ENCODE data around the gene NOS1AP. TPM values are rescaled to one million over a fixed set of nuclear protein-coding genes. Genes with fewer than 3 reads are reported as not detected.
A peak's percentile ranks its signal among the peaks of the same experiment; 100 is the strongest.

The NOS1AP gene
- total and polyA plus RNA-seq, 4 donors, result 0.97 to 4.8 (median 3.0) TPM

GRCh38 chr1:162281426-162281825 is 211.9 kb downstream of the NOS1AP start:
- peaks cover 0 to 6% of the 10 kb centered on the region in 2 donors for H3K4me1 ChIP-seq (ENCODE audit: control insufficient read depth in 1 of 2, insufficient read depth in 2 of 2, low read length in 2 of 2)
- intact Hi-C loops (cut with DNase I), result no loop called here
- ATAC-seq (ENCODE audit: low FRiP score) (no peak), DNase-seq (no peak)
- no peak overlapping the region for H3K27ac ChIP-seq (ENCODE audit: low read depth in 1 of 2, low read length in 2 of 2)
- WGBS, 2 donors, result 95 to 99% methylated on average over 3 of the region's 3 CpGs
- no peaks in the 10 kb centered on the region for H3K9me3 ChIP-seq (ENCODE audit: control insufficient read depth, low read length)
- H3K4me3 ChIP-seq (ENCODE audit: low read length in 2 of 2), result no peak overlapping the region
- H3K36me3 ChIP-seq (ENCODE audit: control insufficient read depth in 1 of 2, insufficient read depth in 2 of 2, low read length in 1 of 2), result no peaks in the 10 kb centered on the region
- H3K27me3 ChIP-seq (ENCODE audit: control insufficient read depth in 1 of 2, insufficient read depth in 2 of 2, low read length in 1 of 2), result no peaks in the 10 kb centered on the region

DNA sequence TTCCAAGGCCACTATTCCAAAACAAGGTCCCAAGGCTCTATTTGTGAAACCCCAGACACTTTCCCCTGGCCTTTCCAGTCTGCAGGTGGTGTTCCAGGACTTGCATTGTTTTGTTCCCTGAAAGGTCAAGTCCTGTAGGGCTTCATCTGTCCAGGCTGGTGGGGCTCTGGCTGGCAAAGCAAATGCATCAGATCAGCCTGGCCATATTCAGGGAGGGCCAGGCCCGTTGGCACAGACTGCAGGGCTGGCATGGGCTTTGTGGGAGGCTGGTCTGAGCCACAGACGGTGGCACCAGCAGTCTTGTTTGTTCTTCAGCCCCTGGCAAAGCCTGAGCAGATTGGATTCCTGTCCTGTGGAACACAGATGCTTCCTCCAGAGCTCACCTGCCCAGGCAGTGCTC is 214.2 kb downstream of the NOS1AP start:
- Histone ChIP-seq H3K4me3 (ENCODE audit: low read length in 2 of 2) (no peak overlapping the region), H3K27me3 (ENCODE audit: control insufficient read depth in 1 of 2, insufficient read depth in 2 of 2, low read length in 1 of 2) (no peaks in the 10 kb centered on the region), H3K36me3 (ENCODE audit: control insufficient read depth in 1 of 2, insufficient read depth in 2 of 2, low read length in 1 of 2) (no peaks in the 10 kb centered on the region), H3K27ac (ENCODE audit: low read depth in 1 of 2, low read length in 2 of 2) (peak overlapping the region in 1 of 2 donors; percentile 8), H3K4me1 (ENCODE audit: control insufficient read depth in 1 of 2, insufficient read depth in 2 of 2, low read length in 2 of 2) (peaks cover 0 to 6% of the 10 kb centered on the region in 2 donors), H3K9me3 (ENCODE audit: control insufficient read depth, low read length) (no peaks in the 10 kb centered on the region)
- ATAC-seq (ENCODE audit: low FRiP score), result peak; percentile 40
- intact Hi-C loops (cut with DNase I), result no loop called here
- peak in 1 of 2 donors; percentile 50 for DNase-seq
- 4 to 11% methylated on average over 2 of the region's 2 CpGs for WGBS, 2 donors

GRCh38 chr1:162284206-162284955 is 214.9 kb downstream of the NOS1AP start:
- intact Hi-C loops (cut with DNase I), result no loop called here
- no peak overlapping the region for H3K27ac ChIP-seq (ENCODE audit: low read depth in 1 of 2, low read length in 2 of 2)
- DNase-seq (no peak), ATAC-seq (ENCODE audit: low FRiP score) (no peak)
- 33 to 34% methylated on average over 3 of the region's 3 CpGs for WGBS, 2 donors
- no peak overlapping the region for H3K4me3 ChIP-seq (ENCODE audit: low read length in 2 of 2)
- no peaks in the 10 kb centered on the region for H3K36me3 ChIP-seq (ENCODE audit: control insufficient read depth in 1 of 2, insufficient read depth in 2 of 2, low read length in 1 of 2)
- no peaks in the 10 kb centered on the region for H3K9me3 ChIP-seq (ENCODE audit: control insufficient read depth, low read length)
- H3K27me3 ChIP-seq (ENCODE audit: control insufficient read depth in 1 of 2, insufficient read depth in 2 of 2, low read length in 1 of 2), result no peaks in the 10 kb centered on the region
- peaks cover 0 to 6% of the 10 kb centered on the region in 2 donors for H3K4me1 ChIP-seq (ENCODE audit: control insufficient read depth in 1 of 2, insufficient read depth in 2 of 2, low read length in 2 of 2)

DNA sequence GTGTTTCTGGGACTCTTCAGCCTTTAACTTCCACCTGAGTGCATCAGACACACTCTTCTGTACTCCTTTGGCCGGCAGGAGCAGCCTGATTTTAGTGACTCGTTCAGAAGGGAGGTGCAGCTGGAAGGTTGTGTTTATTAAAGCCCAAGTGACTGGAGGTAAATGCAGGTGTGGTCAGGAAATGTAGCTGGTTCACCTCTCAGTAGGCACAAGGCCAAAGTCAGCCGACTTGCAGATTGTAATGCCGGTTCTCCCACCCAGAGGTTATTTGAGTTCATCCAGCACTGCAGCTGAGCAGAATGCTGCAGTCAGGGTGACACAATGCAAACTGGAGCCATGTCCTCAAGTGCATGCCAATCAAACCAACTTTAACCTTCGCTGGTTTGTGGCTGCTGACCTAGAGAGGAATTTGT is 215.7 kb downstream of the NOS1AP start:
- peaks cover 0 to 6% of the 10 kb centered on the region in 2 donors for H3K4me1 ChIP-seq (ENCODE audit: control insufficient read depth in 1 of 2, insufficient read depth in 2 of 2, low read length in 2 of 2)
- ATAC-seq (ENCODE audit: low FRiP score) (no peak), DNase-seq (no peak)
- H3K4me3 ChIP-seq (ENCODE audit: low read length in 2 of 2), result no peak overlapping the region
- 23 to 27% methylated on average over 5 of the region's 5 CpGs for WGBS, 2 donors
- no peak overlapping the region for H3K27ac ChIP-seq (ENCODE audit: low read depth in 1 of 2, low read length in 2 of 2)
- H3K27me3 ChIP-seq (ENCODE audit: control insufficient read depth in 1 of 2, insufficient read depth in 2 of 2, low read length in 1 of 2), result no peaks in the 10 kb centered on the region
- intact Hi-C loops (cut with DNase I), result no loop called here
- no peaks in the 10 kb centered on the region for H3K9me3 ChIP-seq (ENCODE audit: control insufficient read depth, low read length)
- no peaks in the 10 kb centered on the region for H3K36me3 ChIP-seq (ENCODE audit: control insufficient read depth in 1 of 2, insufficient read depth in 2 of 2, low read length in 1 of 2)

GRCh38 chr1:162291000-162291399 is 221.5 kb downstream of the NOS1AP start:
- Histone ChIP-seq H3K27me3 (ENCODE audit: control insufficient read depth in 1 of 2, insufficient read depth in 2 of 2, low read length in 1 of 2) (no peaks in the 10 kb centered on the region), H3K4me1 (ENCODE audit: control insufficient read depth in 1 of 2, insufficient read depth in 2 of 2, low read length in 2 of 2) (no peaks in the 10 kb centered on the region), H3K9me3 (ENCODE audit: control insufficient read depth, low read length) (no peaks in the 10 kb centered on the region), H3K36me3 (ENCODE audit: control insufficient read depth in 1 of 2, insufficient read depth in 2 of 2, low read length in 1 of 2) (no peaks in the 10 kb centered on the region), H3K4me3 (ENCODE audit: low read length in 2 of 2) (no peak overlapping the region), H3K27ac (ENCODE audit: low read depth in 1 of 2, low read length in 2 of 2) (no peak overlapping the region)
- WGBS, 2 donors, result 85 to 88% methylated on average over 1 of the region's 1 CpG
- ATAC-seq (ENCODE audit: low FRiP score) (no peak), DNase-seq (no peak)
- intact Hi-C loops (cut with DNase I), result no loop called here

GRCh38 chr1:162292422-162292849 is 222.9 kb downstream of the NOS1AP start:
- Histone ChIP-seq H3K4me1 (ENCODE audit: control insufficient read depth in 1 of 2, insufficient read depth in 2 of 2, low read length in 2 of 2) (no peaks in the 10 kb centered on the region), H3K27ac (ENCODE audit: low read depth in 1 of 2, low read length in 2 of 2) (no peak overlapping the region), H3K27me3 (ENCODE audit: control insufficient read depth in 1 of 2, insufficient read depth in 2 of 2, low read length in 1 of 2) (no peaks in the 10 kb centered on the region), H3K36me3 (ENCODE audit: control insufficient read depth in 1 of 2, insufficient read depth in 2 of 2, low read length in 1 of 2) (no peaks in the 10 kb centered on the region), H3K9me3 (ENCODE audit: control insufficient read depth, low read length) (no peaks in the 10 kb centered on the region), H3K4me3 (ENCODE audit: low read length in 2 of 2) (no peak overlapping the region)
- DNase-seq (no peak), ATAC-seq (ENCODE audit: low FRiP score) (no peak)
- WGBS, 2 donors, result 53 to 56% methylated on average over 2 of the region's 2 CpGs
- intact Hi-C loops (cut with DNase I), result no loop called here

DNA sequence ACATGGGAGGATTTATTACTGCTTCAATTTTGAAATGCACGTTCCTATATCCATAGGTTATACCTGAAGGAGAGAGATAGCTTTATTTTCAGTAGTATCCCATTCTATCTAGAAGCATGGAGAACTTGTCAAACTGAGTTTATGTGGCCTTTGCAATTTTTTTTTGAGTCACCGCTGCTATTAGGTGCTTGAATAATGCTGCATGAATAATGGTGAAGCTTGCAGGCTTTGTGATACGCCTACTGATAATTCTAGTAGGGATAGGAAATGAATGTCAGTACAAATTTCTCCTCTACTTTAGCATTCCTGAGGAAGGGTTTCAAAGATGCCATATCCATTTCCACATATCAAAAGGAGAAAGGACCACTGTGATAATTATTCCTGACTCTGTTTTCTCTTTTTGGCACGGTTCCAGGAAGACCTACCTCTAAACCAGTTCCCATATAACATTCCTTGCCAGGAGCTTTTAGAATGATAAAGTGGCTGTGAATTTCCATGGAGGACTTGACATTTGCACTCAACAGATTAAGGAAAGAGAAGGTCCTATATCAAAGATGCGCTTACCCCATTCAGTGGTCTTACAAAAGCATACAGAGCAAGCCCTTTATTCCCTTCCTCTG is 223.7 kb downstream of the NOS1AP start:
- ATAC-seq (ENCODE audit: low FRiP score) (no peak), DNase-seq (no peak)
- no peaks in the 10 kb centered on the region for H3K4me1 ChIP-seq (ENCODE audit: control insufficient read depth in 1 of 2, insufficient read depth in 2 of 2, low read length in 2 of 2)
- 76 to 80% methylated on average over 5 of the region's 5 CpGs for WGBS, 2 donors
- H3K27ac ChIP-seq (ENCODE audit: low read depth in 1 of 2, low read length in 2 of 2), result no peak overlapping the region
- H3K36me3 ChIP-seq (ENCODE audit: control insufficient read depth in 1 of 2, insufficient read depth in 2 of 2, low read length in 1 of 2), result peaks cover 0 to 1% of the 10 kb centered on the region in 2 donors
- no peaks in the 10 kb centered on the region for H3K9me3 ChIP-seq (ENCODE audit: control insufficient read depth, low read length)
- H3K4me3 ChIP-seq (ENCODE audit: low read length in 2 of 2), result no peak overlapping the region
- intact Hi-C loops (cut with DNase I), result no loop called here
- no peaks in the 10 kb centered on the region for H3K27me3 ChIP-seq (ENCODE audit: control insufficient read depth in 1 of 2, insufficient read depth in 2 of 2, low read length in 1 of 2)

DNA sequence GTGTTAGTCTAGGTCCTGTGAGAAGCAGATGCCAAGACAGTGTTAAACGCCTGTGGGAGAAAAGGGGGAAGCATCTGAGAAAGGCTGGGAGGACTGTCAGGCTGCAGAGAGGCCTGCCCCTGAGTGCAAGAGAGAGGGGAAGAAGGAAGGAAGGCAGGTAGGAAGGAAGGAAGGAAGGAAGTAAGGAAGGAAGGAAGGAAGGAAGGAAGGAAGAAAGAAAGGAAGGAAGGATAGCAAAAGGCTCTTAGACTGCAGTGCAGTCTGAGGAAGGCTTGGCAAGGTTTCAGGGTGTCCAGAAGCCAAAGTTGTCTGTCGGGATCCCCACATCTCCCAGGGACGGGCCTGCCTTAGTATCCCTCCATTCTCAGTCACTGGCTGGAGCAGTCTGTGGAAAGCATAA is 224.5 kb downstream of the NOS1AP start:
- Histone ChIP-seq H3K4me3 (ENCODE audit: low read length in 2 of 2) (no peak overlapping the region), H3K4me1 (ENCODE audit: control insufficient read depth in 1 of 2, insufficient read depth in 2 of 2, low read length in 2 of 2) (no peaks in the 10 kb centered on the region), H3K27me3 (ENCODE audit: control insufficient read depth in 1 of 2, insufficient read depth in 2 of 2, low read length in 1 of 2) (no peaks in the 10 kb centered on the region), H3K9me3 (ENCODE audit: control insufficient read depth, low read length) (no peaks in the 10 kb centered on the region), H3K36me3 (ENCODE audit: control insufficient read depth in 1 of 2, insufficient read depth in 2 of 2, low read length in 1 of 2) (peaks cover 0 to 2% of the 10 kb centered on the region in 2 donors), H3K27ac (ENCODE audit: low read depth in 1 of 2, low read length in 2 of 2) (no peak overlapping the region)
- ATAC-seq (ENCODE audit: low FRiP score) (no peak), DNase-seq (no peak)
- intact Hi-C loops (cut with DNase I), result no loop called here
- 94 to 97% methylated on average over 3 of the region's 3 CpGs for WGBS, 2 donors

DNA sequence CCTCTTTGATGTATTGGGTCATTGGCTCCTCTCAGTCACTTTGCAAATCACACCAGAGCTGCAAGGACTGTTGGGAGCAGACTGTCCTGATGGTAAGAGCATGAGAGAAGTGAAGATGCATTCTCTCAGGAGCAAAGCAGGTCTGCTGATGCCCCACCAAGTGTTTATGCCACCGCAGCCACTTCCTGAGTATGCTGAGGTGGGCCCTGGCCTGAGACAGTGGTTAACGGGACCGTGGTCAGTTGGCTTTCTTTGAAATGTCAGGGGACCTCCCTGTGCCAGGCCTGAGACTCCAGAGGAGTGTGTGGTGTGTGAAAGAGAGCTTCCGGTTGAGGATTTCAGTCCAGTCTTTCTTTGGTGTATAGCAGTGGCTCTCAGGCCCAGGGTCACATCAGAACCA is 227.7 kb downstream of the NOS1AP start:
- Histone ChIP-seq H3K27me3 (ENCODE audit: control insufficient read depth in 1 of 2, insufficient read depth in 2 of 2, low read length in 1 of 2) (no peaks in the 10 kb centered on the region), H3K4me3 (ENCODE audit: low read length in 2 of 2) (no peak overlapping the region), H3K27ac (ENCODE audit: low read depth in 1 of 2, low read length in 2 of 2) (no peak overlapping the region), H3K4me1 (ENCODE audit: control insufficient read depth in 1 of 2, insufficient read depth in 2 of 2, low read length in 2 of 2) (no peaks in the 10 kb centered on the region), H3K36me3 (ENCODE audit: control insufficient read depth in 1 of 2, insufficient read depth in 2 of 2, low read length in 1 of 2) (peaks cover 0 to 2% of the 10 kb centered on the region in 2 donors), H3K9me3 (ENCODE audit: control insufficient read depth, low read length) (no peaks in the 10 kb centered on the region)
- no peak for DNase-seq
- 68 to 76% methylated on average over 4 of the region's 4 CpGs for WGBS, 2 donors
- intact Hi-C loops (cut with DNase I), result no loop called here
- ATAC-seq (ENCODE audit: low FRiP score), result no peak

Data from aorta (tissue), 5 donors.